HG02885 (cell line): ENCODE measurements around the gene ATG9A.
A peak's percentile ranks its signal among the peaks of the same experiment; 100 is the strongest.

Source experiments
- ATAC-seq: cut with Tn5 transposase; IDR thresholded peaks from one replicate; pipeline ENCODE4 v1.9.1; 2021; ENCODE audit warnings: mild to moderate bottlenecking; ENCODE audit not compliant: unreplicated experiment, poor library complexity

The ATG9A gene

GRCh38 chr2:219252900-219253752 lies 23.7 kb upstream of the ATG9A start, which contains the start of gene TUBA4B:
TUBA4B (plus strand) TSS chr2:219253243; CDS start chr2:219253408, 165 bp downstream.
- ATAC-seq: no peak

- no peak for ATAC-seq
Measured at GRCh38 chr2:219252570-219252899, 23.1 kb upstream of the ATG9A start.

- ATAC-seq: no peak
Measured at GRCh38 chr2:219252084-219252483, 22.6 kb upstream of the ATG9A start.

GRCh38 chr2:219251656-219252055 lies 22.2 kb upstream of the ATG9A start:
- ATAC-seq: no peak

DNA sequence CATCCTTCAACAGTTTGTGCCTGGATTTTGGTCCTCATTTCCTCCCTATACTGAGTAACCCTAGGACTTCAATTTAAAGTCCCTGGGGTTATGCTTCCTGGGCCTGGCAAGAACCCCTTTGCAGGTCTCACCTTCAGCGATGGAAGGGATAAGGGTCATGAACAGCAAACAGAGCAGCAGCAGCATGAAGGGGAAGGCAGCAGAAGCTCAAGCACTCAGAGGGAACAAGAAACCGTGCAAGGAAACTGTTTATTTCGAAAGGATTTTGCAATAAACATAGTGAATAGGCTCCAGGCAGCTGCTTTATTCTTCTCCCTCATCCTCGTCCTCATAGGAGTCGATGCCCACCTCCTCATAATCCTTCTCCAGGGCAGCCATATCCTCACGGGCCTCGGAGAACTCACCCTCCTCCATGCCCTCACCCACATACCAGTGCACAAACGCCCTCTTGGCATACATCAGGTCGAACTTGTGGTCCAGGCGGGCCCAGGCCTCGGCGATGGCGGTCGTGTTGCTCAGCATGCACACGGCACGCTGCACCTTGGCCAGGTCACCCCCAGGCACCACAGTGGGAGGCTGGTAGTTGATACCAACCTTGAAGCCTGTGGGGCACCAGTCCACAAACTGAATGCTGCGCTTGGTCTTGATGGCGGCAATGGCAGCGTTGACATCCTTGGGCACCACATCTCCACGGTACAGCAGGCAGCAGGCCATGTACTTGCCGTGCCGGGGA lies 20.8 kb upstream of the ATG9A start:
- no peak for ATAC-seq

DNA sequence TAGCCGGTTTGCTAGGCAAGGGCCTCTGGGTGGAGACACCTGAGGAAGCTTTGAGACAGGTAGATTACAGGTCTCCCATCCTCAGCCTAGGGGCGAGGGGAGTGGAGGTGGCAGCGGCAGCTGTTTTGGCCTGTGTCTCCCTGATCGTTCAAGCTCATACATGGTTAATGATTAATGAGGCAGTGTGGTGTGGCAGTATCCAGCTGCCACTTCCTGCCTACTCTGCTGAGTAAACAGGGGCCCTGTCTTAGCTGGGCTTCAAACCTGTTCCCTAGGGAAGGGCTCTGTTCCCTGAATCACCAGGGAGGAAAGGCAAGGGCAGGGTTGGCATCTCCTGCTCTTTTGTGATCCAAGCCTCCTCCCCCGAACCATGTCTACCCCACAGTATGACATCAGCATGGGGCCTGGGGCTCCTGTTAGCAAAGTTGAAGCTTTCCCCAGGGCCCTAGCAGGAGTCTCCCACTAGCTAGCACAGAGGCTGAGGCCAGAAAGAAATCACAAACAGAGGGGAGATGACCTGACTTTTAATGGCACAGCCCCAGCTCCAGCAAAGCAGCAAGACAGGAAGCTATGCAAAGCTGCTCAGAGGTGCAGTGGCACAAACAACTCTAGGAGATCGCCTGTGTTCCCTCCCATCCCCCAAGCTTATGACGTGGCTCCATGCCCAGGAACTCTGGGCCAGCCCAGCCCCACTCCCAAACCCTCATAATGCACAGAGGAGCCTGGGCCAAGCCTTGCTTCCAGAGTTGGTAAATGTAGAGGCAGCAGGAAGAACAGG lies 20.0 kb upstream of the ATG9A start:
- no peak for ATAC-seq

- ATAC-seq: no peak
Measured at GRCh38 chr2:219248845-219249202, 19.4 kb upstream of the ATG9A start.

DNA sequence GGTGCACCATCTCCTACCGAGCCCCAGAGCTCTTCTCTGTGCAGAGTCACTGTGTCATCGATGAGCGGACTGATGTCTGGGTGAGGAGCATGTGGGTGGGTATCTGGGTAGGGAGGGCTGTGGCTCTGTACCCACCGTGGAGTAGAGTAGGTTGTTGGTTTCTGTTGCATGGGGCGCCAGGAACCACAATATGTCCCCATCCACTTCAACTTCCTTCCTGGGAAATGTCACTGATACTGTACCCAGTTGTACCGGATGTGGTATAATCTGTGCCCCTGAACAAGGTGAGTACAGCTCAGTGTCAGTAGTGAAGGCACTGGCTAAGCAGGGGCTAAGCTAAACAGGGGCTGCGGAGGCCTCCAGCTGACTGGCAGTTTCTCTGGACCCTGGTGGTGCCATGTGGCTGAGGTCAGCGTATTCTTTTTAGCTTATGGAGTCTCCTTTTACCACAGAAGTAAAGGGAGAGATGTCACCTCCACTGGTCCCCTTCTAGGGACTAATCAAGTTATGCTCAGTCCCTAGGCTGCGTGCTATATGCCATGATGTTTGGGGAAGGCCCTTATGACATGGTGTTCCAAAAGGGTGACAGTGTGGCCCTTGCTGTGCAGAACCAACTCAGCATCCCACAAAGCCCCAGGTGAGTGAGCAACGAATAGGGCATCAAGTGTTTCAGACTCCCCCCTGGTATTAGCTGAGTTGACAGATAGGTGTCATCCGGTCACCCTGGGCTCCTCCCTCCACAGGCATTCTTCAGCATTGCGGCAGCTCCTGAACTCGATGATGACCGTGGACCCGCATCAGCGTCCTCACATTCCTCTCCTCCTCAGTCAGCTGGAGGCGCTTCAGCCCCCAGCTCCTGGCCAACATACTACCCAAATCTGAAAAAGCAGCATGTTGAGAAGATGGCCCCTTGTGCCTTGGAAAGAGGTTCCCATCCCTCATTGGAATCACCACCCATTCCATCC lies 18.5 kb upstream of the ATG9A start:
- no peak for ATAC-seq

DNA sequence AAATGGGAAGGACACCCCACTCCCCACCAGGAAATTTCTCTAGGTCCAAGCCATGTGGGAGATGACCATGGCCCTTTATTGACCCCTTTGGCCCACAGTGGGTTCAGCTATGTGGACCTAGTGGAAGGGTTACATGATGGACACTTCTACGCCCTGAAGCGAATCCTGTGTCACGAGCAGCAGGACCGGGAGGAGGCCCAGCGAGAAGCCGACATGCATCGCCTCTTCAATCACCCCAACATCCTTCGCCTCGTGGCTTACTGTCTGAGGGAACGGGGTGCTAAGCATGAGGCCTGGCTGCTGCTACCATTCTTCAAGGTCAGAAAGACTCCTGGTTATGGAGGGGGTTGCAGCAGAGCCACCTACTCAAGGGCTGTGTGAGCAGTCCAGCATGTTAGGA lies 17.1 kb upstream of the ATG9A start:
- ATAC-seq: no peak

DNA sequence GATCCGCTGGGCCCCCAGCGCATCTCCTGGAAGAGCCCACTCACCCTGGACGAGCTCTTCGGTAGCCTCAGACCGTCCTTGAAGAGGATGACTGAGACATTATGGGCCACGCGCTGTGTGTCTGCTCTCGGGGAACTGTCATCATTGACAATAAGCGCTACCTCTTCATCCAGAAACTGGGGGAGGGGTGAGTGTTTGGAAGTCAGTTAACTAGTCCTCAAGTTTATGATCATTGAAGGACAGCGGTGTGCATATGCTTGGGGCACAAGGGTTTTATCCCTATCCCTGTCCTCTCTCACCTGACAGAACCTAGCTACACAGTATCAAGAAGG lies 16.4 kb upstream of the ATG9A start:
- no peak for ATAC-seq

GRCh38 chr2:219245148-219245898 lies 15.9 kb upstream of the ATG9A start, which contains the start of the genes GLB1L and STK16:
GLB1L (minus strand) TSS chr2:219245444; CDS start chr2:219243573, 1,871 bp downstream.
STK16 (plus strand) TSS chr2:219245479; CDS start chr2:219246000, 521 bp downstream.
- peak; percentile 90 for ATAC-seq

DNA sequence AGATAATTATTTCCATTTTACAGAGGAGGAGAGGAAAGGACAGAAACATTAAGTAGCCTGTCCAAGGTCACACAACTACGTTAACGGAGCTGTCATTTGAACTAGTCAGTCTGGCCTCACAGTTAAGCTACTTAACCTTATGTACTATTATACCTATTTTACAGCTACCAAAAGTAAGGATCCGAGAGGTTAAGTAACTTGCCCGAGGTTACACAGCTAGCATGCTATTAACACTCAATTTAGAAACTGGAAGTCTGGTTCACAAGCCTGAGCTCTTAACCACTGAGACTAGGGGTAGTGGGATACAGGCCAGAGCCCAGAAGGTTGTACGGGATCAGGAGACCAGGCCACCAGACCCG lies 15.3 kb upstream of the ATG9A start:
- no peak for ATAC-seq

DNA sequence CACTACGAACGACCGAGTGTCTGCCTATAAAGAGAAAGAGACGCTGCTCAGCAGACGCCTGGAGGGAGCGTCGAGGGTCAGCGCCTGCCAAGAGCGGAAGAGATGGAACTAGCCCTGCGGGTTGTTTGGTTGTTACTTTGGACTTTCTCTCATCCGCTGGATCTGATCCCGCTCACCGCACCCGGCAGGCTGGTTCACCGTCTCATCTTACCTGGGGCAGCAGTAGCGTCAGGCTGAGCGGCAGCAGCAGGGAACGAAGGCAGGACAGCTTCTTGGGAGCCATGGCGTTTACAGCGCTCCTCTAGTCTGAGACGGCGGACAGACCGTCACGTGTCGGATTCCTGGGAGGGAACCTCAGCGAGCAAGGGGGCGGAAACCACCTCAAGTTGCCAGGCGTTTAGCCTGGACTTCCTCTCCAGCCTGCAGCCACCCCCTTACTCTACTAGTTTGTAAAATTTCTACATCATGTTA lies 13.9 kb upstream of the ATG9A start:
- no peak for ATAC-seq

DNA sequence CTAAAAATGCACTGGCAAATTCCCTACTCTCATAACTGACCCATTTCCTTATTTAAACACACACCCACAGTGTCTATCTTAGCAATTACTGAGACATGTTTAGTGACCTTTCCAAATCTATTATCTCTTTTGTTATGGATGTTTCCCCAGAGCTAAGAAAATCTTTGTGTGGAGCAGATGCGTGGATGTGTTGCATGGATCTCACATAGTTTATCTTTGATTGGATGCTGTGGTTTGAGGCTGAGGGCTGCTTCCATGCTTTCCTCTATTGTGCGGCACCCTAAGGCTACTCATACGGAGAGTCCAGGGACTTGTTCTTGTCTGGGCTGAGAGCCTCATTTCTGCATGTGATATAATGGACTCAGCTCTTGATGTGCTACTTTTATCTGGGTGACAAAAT lies 4.9 kb upstream of the ATG9A start:
- no peak for ATAC-seq

DNA sequence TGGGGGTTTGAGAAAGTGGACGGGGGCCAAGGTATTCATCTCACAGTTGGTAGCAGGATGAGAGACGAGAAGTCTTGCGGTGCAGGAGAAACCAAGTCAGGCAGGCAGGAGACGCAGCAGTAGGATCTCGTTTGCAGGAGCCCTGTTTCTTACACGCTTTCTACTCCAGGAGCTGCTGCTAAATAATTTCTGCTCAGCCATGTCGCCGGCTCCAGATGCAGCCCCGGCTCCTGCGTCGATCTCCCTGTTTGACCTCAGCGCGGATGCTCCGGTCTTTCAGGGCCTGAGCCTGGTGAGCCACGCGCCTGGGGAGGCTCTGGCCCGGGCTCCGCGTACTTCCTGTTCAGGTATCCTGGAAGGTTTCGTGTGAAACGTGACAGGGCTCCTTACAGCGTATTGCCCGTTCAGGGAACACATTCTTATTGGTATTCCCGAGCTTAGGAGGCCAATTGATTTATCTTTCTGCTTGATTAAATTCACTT lies 664 bp upstream of the ATG9A start:
- ATAC-seq: no peak

DNA sequence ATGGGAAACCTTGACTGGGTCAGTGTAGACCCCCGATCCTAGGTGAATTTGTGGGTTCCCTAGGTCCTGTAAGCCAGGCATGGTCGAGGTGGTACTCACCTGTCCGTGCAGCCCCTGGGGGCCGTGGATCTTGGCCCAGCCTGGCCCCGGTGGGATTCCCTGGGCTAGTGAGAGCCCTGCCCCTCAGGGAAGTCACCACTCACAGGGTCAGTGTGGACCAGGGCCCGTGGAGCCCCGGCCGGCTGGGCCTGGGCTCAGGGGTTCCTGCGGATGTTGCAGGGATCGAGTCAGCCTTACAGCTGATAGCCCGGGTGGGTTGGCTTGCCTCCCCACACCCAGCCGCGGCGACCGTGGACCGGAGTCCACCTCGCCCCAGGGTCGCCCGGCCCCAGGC lies 528 bp downstream of the ATG9A start:
- peak; percentile 17 for ATAC-seq

DNA sequence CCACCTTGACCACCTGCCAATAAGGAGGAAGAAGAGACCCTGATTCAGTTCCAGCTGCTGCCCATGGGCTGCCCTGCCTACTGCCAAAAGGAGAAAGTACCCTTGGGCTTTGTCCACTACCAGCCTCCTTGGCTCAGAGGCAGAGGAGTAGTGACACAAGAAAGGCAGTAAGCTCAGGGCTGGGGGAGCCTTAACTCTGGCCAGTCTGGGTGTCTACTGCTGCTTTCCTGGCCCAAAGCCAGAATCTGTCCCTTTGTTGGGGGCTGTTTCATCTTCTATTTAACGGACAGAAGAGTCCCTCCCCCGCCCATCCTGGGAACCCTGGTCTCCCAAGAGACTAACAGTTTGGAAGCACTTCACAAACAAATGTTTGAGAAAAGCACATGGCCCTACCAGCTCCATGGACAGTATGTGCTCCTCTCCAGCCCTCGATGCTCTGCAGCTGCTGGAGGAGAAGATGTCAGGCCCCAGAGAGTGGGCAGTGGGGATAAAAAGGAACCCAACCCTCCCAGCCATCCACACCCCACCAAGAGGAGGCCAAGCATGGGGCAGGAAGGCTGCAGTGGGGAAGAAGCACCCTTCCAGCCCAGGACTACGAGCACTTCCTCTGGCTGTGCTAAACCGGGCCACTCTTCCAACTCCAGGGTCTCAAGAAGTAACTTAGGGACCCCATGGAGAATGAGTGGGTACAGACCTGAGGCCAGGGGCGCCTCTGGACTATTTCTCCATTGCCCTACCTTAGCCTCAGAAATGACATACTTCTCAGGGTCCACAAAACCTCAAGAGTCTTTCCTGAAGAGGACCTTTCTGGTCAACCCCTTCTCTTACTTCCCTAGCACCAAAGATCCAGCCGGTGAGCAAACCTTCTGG lies 1.2 kb downstream of the ATG9A start:
- ATAC-seq: no peak

- ATAC-seq: no peak
Measured at GRCh38 chr2:219225350-219225749, 4.1 kb downstream of the ATG9A start.
